Epithelial cell of prostate (primary cell): Measurements from ENCODE around the gene LCN10.
"Not testable (repeated sequence)": the region's sequence is repeated elsewhere in the genome, so short reads cannot be mapped to it uniquely, and the experiment has no call there.

ENCODE experiments used
- DNase-seq: peaks from one replicate; pipeline ENCODE4 v3.0.0-alpha.2; 2011; ENCODE audit warnings: low read depth, low spot score
- H3K27ac ChIP-seq: fragments of 450-650 bp; 2 replicates; pipeline ENCODE4 v1.5.1; 2017; ENCODE audit warnings: mild to moderate bottlenecking

LCN10 gene

GRCh38 chr9:136707849-136708517 is 34.8 kb downstream of the LCN10 start:
- H3K27ac ChIP-seq, result no peak overlapping the region
- no peak for DNase-seq

GRCh38 chr9:136707011-136707410 is 35.7 kb downstream of the LCN10 start:
- no peak for DNase-seq
- no peak overlapping the region for H3K27ac ChIP-seq

- no peak overlapping the region for H3K27ac ChIP-seq
- no peak for DNase-seq
Observed at GRCh38 chr9:136705564-136705963, 37.2 kb downstream of the LCN10 start.

GRCh38 chr9:136704741-136705140 is 38.0 kb downstream of the LCN10 start:
- DNase-seq, result not testable (repeated sequence)

GRCh38 chr9:136703276-136703860 is 39.4 kb downstream of the LCN10 start:
- DNase-seq, result no peak

More at GRCh38 chr9:136704741-136705140, 38.0 kb downstream of the LCN10 start:
- not testable (repeated sequence) for H3K27ac ChIP-seq

GRCh38 chr9:136701668-136702053 is 41.1 kb downstream of the LCN10 start:
- H3K27ac ChIP-seq, result no peak overlapping the region

More at GRCh38 chr9:136703276-136703860, 39.4 kb downstream of the LCN10 start:
- H3K27ac ChIP-seq, result no peak overlapping the region

GRCh38 chr9:136700959-136701667 is 41.6 kb downstream of the LCN10 start:
- DNase-seq, result no peak
- H3K27ac ChIP-seq, result no peak overlapping the region

More at GRCh38 chr9:136701668-136702053, 41.1 kb downstream of the LCN10 start:
- no peak for DNase-seq

- no peak overlapping the region for H3K27ac ChIP-seq
- no peak for DNase-seq
Observed at GRCh38 chr9:136700304-136700703, 42.4 kb downstream of the LCN10 start.

- no peak overlapping the region for H3K27ac ChIP-seq
- DNase-seq, result no peak
Observed at GRCh38 chr9:136698635-136699246, 44.0 kb downstream of the LCN10 start.

GRCh38 chr9:136697821-136698526 is 44.8 kb downstream of the LCN10 start:
- DNase-seq, result no peak
- H3K27ac ChIP-seq, result no peak overlapping the region

GRCh38 chr9:136697146-136697820 is 45.5 kb downstream of the LCN10 start:
- DNase-seq, result no peak
- H3K27ac ChIP-seq, result no peak overlapping the region

GRCh38 chr9:136696502-136696901 is 46.2 kb downstream of the LCN10 start:
- no peak for DNase-seq
- no peak overlapping the region for H3K27ac ChIP-seq

- H3K27ac ChIP-seq, result no peak overlapping the region
- no peak for DNase-seq
Observed at GRCh38 chr9:136695955-136696354, 46.8 kb downstream of the LCN10 start.

- no peak overlapping the region for H3K27ac ChIP-seq
- peak; percentile 26 for DNase-seq
Observed at GRCh38 chr9:136695435-136695895, 47.3 kb downstream of the LCN10 start.

- H3K27ac ChIP-seq, result no peak overlapping the region
Observed at GRCh38 chr9:136694872-136695247, 47.9 kb downstream of the LCN10 start.

GRCh38 chr9:136694163-136694871 is 48.4 kb downstream of the LCN10 start:
- peak overlapping the region; percentile 61 for H3K27ac ChIP-seq
- no peak for DNase-seq

More at GRCh38 chr9:136694872-136695247, 47.9 kb downstream of the LCN10 start:
- no peak for DNase-seq

GRCh38 chr9:136693490-136694162 is 49.1 kb downstream of the LCN10 start:
- peak; percentile 61 for DNase-seq
- peak overlapping the region; percentile 61 for H3K27ac ChIP-seq

- DNase-seq, result no peak
- H3K27ac ChIP-seq, result peak overlapping the region; percentile 61
Observed at GRCh38 chr9:136693135-136693489, 49.6 kb downstream of the LCN10 start.
